Muscle of leg (tissue), 11 donors: ENCODE data around the gene DNAAF1. TPM values are rescaled to one million over a fixed set of nuclear protein-coding genes. Genes with fewer than 3 reads are reported as not detected.

Experiments used
- DNase-seq: peaks from one replicate; pipeline ENCODE4 v3.0.0; 2013
- H3K27ac ChIP-seq: one replicate; pipeline ENCODE4 v1.5.1; 2013; ENCODE audit warnings: mild to moderate bottlenecking, low read length, control low read depth
- H3K27me3 ChIP-seq: one replicate; pipeline ENCODE4 v1.6.1; 2013; ENCODE audit warnings: low read length; ENCODE audit not compliant: control insufficient read depth, insufficient read depth
- H3K36me3 ChIP-seq: one replicate; pipeline ENCODE4 v1.6.1; 2013; ENCODE audit warnings: low read length; ENCODE audit not compliant: control insufficient read depth, insufficient read depth
- H3K4me1 ChIP-seq: one replicate; pipeline ENCODE4 v1.6.1; 2013; ENCODE audit warnings: low read length; ENCODE audit not compliant: control insufficient read depth, insufficient read depth
- H3K4me3 ChIP-seq: one replicate; pipeline ENCODE4 v1.5.1; 2013; ENCODE audit warnings: low read length, control low read depth
- H3K9me3 ChIP-seq: replicated peaks from 2 replicates; pipeline ENCODE4 v1.6.1; 2013; ENCODE audit warnings: low read depth, low read length; ENCODE audit not compliant: control insufficient read depth
- WGBS: methylation state at CpG from one replicate; pipeline ENCODE4 v1.1.5; 2013; ENCODE audit warnings: missing lambda C conversion rate; ENCODE audit not compliant: insufficient coverage; 5-methylcytosine and 5-hydroxymethylcytosine counted together
- polyA plus RNA-seq, 8 donors: library from polyadenylated mRNA; unstranded; fragments of 120-200 nt; gene quantifications; one replicate each; pipeline versions ENCODE4 v1.2.1 to v1.2.3, GENCODE V29; 2013; ENCODE audit warnings: inconsistent platforms in 1 of 8, low replicate concordance in 1 of 8; ENCODE audit not compliant: insufficient read length in 8 of 8, insufficient read depth in 1 of 8
- total RNA-seq: library from RNA; stranded (reverse); fragments of 120-200 nt; gene quantifications from one replicate; pipeline ENCODE4 v1.2.4, GENCODE V29; 2013

Gene DNAAF1
- total and polyA plus RNA-seq, 9 donors, result under 0.01 to 1.1 (median 0.33) TPM

GRCh38 chr16:84138824-84139627 lies 6.1 kb upstream of the DNAAF1 start:
- Histone ChIP-seq H3K27ac (no peak overlapping the region), H3K4me1 (peaks cover 4% of the 10 kb centered on the region), H3K36me3 (no peaks in the 10 kb centered on the region), H3K4me3 (no peak overlapping the region), H3K9me3 (no peaks in the 10 kb centered on the region), H3K27me3 (no peaks in the 10 kb centered on the region)
- WGBS, result 34% methylated on average over 10 of the region's 14 CpGs
- peak; percentile 27 for DNase-seq

GRCh38 chr16:84139628-84140258 lies 5.4 kb upstream of the DNAAF1 start:
- Histone ChIP-seq H3K27me3 (no peaks in the 10 kb centered on the region), H3K36me3 (no peaks in the 10 kb centered on the region), H3K9me3 (no peaks in the 10 kb centered on the region), H3K4me1 (peaks cover 8% of the 10 kb centered on the region), H3K4me3 (no peak overlapping the region), H3K27ac (no peak overlapping the region)
- WGBS, result 76% methylated on average over 2 of the region's 6 CpGs
- DNase-seq, result no peak

- WGBS, result 50% methylated on average over 9 of the region's 13 CpGs
- H3K36me3 ChIP-seq, result no peaks in the 10 kb centered on the region
- peaks cover 1% of the 10 kb centered on the region for H3K27me3 ChIP-seq
- no peak overlapping the region for H3K27ac ChIP-seq
- H3K4me1 ChIP-seq, result peaks cover 12% of the 10 kb centered on the region
- no peak for DNase-seq
- no peak overlapping the region for H3K4me3 ChIP-seq
- no peaks in the 10 kb centered on the region for H3K9me3 ChIP-seq
These were observed 3.9 kb upstream of the DNAAF1 start for GRCh38 chr16:84141143-84141670.

DNA sequence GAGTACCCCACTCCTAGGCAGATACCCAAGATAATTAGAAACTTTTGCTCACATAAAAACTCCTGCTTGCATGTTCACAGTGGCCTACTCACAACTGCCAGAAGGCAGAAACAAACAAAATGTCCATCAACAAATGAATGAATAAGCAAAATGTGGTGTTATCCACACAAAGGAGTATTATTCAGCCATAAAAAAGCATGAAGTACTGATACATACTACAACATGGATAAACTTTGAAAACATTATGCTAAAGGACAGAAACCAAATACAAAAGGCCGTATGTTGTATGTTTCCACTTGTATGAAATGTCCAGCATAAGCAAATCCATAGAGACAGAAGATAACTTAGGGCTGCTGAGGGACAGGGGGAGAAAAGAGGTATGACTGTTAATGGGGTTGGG lies 2.0 kb upstream of the DNAAF1 start:
- no CpG with 5 or more reads among the region's 1 CpG for WGBS
- peaks cover 6% of the 10 kb centered on the region for H3K27me3 ChIP-seq

GRCh38 chr16:84143784-84144199 lies 1.3 kb upstream of the DNAAF1 start:
- H3K36me3 ChIP-seq, result no peaks in the 10 kb centered on the region
- H3K27me3 ChIP-seq, result peaks cover 8% of the 10 kb centered on the region
- H3K27ac ChIP-seq, result no peak overlapping the region
- no CpG with 5 or more reads among the region's 13 CpGs for WGBS
- peaks cover 12% of the 10 kb centered on the region for H3K4me1 ChIP-seq
- no peak for DNase-seq
- H3K4me3 ChIP-seq, result peak overlapping the region; percentile 76
- no peaks in the 10 kb centered on the region for H3K9me3 ChIP-seq

More for the DNA sequence above, 2.0 kb upstream of the DNAAF1 start:
- Histone ChIP-seq H3K4me1 (peaks cover 12% of the 10 kb centered on the region), H3K27ac (no peak overlapping the region), H3K4me3 (no peak overlapping the region), H3K9me3 (no peaks in the 10 kb centered on the region), H3K36me3 (no peaks in the 10 kb centered on the region)
- DNase-seq, result no peak

DNA sequence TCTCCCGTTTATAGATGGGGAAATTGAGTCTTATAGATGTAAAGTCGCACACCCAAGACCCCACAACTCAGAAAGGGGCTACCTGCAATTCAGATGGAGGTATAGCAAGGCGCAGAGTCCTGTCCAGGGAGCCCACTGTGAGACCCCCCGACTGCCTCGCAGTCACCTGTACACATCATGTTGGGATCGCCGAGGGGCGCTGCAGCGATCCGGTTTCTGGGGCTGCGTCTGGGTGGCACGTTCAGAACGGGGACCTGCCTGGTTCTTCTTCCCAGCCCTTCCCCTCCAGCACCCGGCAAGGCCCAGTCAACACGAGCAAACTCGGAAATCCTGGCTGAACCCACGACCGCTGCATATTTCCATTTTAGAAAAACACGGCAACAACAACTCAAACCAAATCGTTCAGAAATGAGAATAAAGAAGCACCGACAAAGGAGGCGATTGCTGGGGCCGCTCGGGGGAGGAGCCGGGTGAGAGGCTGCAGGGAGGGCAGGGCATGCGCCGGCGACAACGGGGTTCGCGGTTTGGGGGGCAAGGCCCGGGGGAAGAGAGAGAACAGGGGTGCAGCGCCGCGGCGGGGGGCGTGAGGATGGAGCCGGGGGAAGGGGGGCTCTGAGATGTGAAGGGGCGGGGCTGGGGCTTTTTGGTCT lies 774 bp upstream of the DNAAF1 start:
- DNase-seq, result peak; percentile 31
- peak overlapping the region; percentile 7 for H3K27ac ChIP-seq
- WGBS, result under 1% methylated on average over 21 of the region's 39 CpGs
- peaks cover 8% of the 10 kb centered on the region for H3K4me1 ChIP-seq
- peak overlapping the region; percentile 76 for H3K4me3 ChIP-seq
- H3K27me3 ChIP-seq, result peaks cover 8% of the 10 kb centered on the region
- no peaks in the 10 kb centered on the region for H3K9me3 ChIP-seq
- no peaks in the 10 kb centered on the region for H3K36me3 ChIP-seq

- no peaks in the 10 kb centered on the region for H3K36me3 ChIP-seq
- no peaks in the 10 kb centered on the region for H3K4me1 ChIP-seq
- peaks cover 10% of the 10 kb centered on the region for H3K27me3 ChIP-seq
- H3K27ac ChIP-seq, result no peak overlapping the region
- H3K4me3 ChIP-seq, result no peak overlapping the region
- H3K9me3 ChIP-seq, result no peaks in the 10 kb centered on the region
- DNase-seq, result no peak
- WGBS, result 83% methylated on average over 2 of the region's 3 CpGs
These were observed 5.8 kb downstream of the DNAAF1 start for GRCh38 chr16:84150926-84151325.

DNA sequence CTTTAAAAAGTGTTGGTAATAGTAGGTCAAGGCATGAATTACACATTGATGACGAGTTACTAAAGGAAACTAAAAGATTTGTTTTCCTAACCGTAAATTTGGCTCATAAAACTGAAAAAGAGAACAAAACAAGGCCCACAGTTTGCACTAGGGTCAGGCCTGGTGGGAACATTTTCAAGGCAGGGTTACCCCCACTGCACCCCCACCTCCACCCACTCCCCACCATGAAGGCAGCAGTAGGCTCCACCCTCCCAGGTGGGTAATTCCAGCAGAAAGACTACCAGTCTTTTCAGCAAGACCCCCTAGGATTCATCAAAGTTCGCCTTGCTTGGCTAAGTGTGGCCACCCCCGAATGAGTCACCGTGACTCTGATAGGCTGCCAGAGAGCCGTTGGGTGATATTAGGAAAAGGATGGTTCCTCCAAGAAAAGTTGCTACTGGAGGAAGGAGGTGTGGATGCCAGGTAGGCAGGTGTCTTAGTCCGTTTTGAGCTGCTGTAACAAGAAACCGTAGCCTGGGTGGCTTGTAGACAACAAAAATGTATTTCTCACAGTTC lies 8.6 kb downstream of the DNAAF1 start:
- Histone ChIP-seq H3K27me3 (peaks cover 6% of the 10 kb centered on the region), H3K4me3 (no peak overlapping the region), H3K36me3 (no peaks in the 10 kb centered on the region), H3K9me3 (no peaks in the 10 kb centered on the region), H3K27ac (no peak overlapping the region), H3K4me1 (no peaks in the 10 kb centered on the region)
- no peak for DNase-seq
- 52% methylated on average over 7 of the region's 8 CpGs for WGBS

GRCh38 chr16:84155226-84155625 lies 10.1 kb downstream of the DNAAF1 start:
- H3K4me1 ChIP-seq, result no peaks in the 10 kb centered on the region
- no peak for DNase-seq
- no peaks in the 10 kb centered on the region for H3K9me3 ChIP-seq
- peaks cover 12% of the 10 kb centered on the region for H3K27me3 ChIP-seq
- no peak overlapping the region for H3K4me3 ChIP-seq
- no peaks in the 10 kb centered on the region for H3K36me3 ChIP-seq
- 90% methylated on average over 4 of the region's 4 CpGs for WGBS
- H3K27ac ChIP-seq, result no peak overlapping the region

DNA sequence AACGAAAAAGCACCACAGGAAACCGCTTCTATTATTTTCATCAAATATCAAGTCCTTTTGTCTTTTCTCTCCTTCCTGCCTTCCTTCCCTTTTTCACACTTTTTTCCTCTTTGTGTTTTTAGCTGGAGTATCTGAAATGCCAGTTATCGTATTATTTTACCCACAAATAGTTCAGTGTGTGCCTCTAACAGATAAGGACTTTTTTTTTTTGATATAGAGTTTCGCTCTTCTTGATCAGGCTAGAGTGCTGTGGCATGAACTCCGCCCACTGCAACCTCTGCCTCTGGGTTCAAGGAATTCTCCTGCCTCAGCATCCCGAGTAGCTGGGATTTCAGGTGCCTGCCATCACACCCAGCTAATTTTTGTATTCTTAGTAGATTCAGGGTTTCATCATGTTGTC lies 10.7 kb downstream of the DNAAF1 start:
- Histone ChIP-seq H3K4me3 (no peak overlapping the region), H3K27me3 (peaks cover 12% of the 10 kb centered on the region), H3K9me3 (no peaks in the 10 kb centered on the region), H3K27ac (no peak overlapping the region), H3K4me1 (no peaks in the 10 kb centered on the region), H3K36me3 (no peaks in the 10 kb centered on the region)
- DNase-seq, result no peak
- WGBS, result 80% methylated on average over 1 of the region's 6 CpGs
